Activated gamma-delta T cell (primary cell): Measurements from ENCODE around the gene DAB1.

Experiments used
- DNase-seq: peaks from one replicate; lab custom pipeline; 2025; lab: John Stamatoyannopoulos, UW

The DAB1 gene

DNA sequence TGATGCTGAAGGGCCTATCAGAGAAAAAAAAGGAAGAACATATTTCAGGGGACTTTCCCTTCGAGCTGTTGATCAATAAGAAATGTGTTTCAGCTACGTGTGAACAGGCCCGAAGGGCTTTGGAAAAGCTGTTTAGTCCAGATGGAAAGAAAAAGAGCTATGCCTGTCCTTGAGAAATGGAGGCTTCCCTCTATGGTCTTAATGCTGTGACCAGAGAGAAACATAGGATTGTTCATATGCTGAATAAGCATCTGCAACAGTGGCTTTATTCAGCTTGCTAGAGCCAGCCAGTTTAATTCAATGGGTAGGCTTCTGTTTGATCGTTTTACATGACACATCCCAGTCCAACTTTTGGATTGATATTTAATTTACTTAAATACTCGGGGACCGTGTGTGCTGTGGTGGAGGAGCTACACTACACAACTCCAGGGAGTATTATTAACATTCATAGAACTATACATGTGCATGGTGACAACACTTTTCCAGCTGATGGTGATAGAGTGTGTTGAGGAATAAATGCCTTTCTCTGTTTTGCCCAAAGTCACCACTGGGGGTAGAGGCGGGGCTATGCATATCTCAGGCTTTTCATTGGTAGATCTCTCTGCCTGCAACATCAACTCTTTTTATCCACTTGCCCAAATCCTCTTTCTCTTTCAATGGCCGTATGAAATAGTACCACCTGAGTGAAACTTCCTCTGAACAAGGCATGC is 351.3 kb downstream of the DAB1 start:
- DNase-seq = no peak

DNA sequence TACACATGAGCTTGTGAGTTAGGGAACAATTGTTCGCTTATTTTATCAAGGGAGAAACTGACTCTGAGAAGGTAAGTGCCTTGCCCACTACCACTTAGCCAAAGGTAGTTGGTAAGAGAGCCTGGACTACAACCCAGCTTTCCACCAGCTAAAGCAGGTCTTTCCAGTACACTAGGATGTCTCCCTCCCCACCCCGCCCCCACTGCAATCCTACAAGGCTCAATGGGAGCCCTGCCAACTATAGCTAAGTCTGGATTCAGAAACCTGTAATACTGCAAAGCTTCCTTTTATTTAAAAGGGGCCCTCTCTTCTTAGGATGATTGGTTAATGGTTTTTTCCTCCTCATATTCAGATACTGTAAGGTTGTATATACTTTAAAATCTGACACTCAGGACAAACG is 356.0 kb downstream of the DAB1 start:
- no peak for DNase-seq

DNA sequence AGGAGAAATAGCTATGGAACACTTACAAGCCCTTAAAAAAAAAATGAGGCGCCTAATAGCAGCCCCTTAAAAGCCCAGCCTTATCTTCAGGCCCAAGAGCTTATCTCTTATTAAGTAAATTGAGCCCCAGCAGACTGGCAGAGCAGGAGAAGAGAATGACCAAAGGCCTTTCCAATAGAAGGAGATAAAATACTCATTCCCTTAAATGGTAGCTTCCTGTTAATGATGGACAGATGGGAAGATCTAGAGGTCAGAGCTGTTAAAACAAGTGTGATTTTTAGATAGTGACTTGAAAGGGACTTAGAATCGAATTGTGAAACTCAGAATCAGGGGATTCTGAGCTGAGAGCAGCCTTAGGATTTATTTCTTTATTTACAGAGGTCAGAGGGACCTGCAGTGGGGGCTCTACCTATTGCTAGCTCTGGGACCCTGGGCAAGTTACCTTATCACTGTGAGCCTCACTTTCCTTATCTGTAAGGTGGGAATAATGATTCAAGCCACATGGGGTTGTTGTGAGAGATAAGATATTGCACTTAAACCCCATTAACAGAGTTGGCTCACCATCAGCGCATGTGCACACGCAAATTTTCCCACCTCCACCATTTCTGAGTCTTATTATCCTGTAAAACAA is 356.8 kb downstream of the DAB1 start:
- DNase-seq = no peak

DNA sequence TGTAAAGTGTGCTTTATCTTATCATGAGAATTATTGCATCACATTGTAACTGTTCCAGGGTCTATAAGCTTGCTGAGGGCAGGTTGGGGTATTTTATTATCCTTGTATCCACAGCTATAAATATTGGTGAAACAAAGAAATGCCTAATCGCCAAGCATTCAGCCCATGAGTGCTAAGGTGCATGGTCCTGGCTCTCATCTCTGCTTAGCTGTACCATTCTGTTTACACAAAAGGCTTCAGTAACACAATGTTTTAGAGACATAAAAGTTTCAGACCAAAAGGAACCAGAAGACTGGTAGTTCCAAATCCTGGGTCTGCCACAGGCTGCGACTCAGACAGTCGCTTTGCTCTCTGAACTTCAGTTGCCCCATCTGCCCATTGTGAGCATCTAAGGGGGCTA is 358.4 kb downstream of the DAB1 start:
- DNase-seq = no peak

DNA sequence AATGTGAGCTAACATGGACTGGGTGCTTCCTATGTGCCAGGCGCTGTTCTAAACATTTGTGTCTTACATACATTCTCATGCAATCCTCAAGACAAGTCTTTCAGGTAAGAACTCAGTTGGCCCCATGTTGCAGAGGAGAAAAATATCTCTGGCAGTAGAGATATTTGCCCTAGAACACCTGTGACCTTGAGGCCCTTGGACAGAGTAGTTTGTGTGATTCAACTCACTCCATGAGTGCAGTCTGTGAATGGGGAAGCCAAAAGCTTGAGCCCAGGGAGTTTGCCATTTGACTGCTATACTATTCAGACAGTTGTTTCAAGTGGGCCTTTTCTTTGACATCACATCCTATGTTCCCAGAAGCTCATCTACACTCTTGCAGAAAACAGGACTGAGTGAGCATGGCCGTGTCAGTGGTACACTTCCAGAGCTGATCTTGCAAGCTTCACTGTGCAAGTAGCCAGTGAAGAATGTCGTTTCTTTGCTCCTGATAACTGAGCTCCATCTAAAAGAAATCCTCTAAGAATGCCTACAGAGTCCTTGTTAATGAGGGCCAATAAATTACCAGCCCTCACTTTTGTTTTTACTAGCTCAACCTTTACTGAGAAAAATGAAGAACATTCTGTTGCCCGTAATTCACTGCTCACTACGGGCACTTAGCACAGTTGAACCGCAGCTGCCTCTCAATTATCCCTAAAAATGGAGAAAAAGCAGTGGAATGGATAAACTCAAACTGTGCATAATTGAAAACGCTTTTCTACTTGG is 359.3 kb downstream of the DAB1 start:
- no peak for DNase-seq

DNA sequence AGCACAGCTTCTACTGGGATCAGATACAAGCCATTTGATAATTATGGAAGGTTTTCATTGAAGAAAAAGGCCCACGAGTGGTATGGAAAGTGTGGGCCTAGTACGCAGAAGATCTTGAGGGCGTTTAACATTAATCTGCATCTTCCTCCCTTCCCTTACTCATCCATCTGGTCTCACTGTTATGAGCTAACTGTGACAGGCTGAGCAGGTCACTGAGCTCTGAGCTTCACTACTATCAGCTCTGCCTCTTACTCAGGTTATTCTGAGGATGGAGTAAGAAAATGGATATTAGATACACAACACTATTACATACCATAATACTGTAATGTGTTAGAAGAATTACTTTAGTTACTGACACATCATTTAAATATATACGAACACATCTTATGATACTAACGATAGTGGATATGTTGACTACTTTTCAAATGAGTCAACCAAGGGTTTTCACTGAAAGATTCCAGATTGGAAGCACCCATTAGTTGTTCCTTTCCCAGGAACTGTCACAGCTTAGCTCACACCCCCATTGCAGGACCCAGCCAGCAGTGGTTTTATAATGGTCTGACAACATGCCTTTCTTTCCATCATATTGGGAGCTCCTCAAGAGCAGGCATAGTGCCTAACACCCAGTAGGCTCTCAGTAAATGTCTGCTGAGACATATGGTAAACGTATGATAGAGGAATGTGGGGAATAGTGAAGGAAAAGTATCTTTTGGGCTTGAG is 360.3 kb downstream of the DAB1 start:
- no peak for DNase-seq

DNA sequence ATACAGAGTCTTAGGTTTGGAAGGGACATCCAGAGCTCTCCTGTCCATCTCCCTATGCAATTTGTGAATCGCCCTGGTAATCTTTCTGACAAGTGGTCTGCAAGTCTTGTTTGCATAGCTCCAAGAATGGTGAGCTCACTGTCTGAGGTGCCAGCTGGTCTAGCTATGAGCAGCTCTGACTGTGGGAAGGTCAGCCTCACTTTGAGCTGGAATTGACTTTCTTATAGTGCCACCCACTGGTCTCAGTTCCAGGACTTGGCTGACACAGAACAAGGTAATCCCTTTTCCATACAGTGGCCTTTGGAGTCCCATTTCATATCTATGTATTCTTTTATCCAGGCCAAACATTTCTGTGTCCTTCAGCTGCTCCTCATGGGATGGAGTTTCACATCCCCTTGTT is 362.5 kb downstream of the DAB1 start:
- no peak for DNase-seq

DNA sequence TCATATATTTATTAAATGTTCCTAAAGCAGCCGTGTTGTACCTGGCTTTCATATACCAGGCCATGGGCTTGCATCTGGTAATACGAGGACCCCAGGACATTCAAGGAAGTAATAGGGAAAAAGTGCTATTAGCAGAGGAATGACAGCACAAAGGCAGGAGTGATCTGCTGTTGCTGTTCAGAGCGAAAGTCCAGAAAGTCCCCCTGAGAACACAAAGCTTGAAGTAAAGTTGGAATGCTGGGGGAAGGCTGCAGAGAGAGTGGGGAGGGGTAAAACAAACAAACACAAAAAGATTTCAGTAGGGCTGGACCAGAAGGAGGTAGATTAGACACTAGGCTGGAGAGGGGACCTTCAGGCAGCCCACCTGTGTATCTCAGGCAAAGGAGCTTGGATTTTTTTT is 363.4 kb downstream of the DAB1 start:
- no peak for DNase-seq

DNA sequence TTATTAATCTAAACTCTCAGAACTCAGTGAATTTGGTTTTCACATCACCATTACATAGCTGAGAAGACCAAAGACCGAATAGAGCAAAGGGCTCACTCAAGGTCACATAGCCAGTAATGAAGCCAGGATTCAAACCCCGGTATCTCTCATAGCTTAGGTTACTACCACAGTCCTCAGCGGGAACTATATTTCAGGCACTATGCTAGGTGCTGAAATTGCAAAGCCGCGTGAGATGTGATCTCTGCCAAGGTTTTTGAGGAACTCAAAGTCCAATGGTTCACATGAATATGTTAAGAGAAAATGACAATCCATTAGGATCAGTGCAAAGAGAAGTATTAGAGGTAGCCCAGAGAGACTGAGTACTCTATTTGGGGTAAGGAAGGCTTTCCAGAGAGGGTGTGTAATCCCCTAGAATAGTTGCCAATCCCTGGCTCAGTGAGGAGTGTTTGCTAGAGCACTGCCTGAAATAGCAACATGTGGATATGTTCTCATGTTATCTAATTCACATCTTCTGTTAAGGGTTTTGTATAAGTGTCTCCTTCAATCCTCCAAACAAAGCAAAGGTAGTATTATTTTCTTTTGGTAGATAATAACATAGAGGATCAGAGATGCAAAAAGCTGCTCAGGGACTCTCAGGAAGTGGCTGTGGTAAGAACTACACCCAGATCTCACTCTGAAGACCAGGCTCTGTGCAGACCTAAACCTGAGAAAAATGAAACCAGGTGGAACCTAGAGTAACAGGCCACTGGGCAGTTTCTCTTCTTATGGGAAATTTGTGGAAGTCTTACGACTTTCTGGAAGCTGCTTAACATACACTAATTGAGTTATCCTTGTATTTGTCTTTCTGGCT is 365.0 kb downstream of the DAB1 start:
- no peak for DNase-seq

DNA sequence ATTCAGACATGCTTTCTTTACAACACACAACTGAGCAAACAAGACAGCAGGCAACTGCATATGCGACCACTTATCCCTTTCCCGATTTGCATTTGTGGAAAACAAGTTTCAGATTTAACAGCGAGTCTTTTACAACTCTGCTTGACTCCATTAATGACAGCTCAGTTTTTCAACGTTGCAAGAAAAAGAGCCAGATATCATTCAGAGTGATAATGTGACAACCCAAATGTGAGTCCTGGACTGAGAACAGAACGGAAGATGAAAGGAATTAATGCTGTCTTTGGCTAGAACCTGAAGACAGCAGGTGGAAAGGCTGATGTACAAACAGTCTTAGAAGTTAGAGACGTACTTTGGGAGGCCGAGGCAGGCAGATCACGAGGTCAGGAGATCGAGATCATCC is 375.0 kb downstream of the DAB1 start:
- no peak for DNase-seq

DNA sequence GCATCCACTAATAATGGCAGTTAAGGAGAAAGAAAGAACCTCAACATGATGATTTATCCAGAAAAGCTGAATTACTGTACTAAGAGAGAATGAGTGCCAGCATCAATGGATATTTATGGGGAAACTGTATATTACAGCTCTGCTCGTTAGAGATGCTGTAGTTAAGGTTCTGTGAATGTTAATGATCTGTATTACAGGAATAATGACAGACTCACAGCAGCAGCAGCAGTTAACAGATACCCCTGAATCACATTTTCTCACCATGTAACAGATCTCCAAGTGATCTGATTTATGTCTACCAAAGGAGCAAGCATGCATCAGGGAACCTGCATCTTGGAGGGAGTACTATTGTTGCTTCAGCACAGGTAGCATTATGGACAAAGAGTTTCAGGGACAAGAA is 377.4 kb downstream of the DAB1 start:
- DNase-seq = no peak

DNA sequence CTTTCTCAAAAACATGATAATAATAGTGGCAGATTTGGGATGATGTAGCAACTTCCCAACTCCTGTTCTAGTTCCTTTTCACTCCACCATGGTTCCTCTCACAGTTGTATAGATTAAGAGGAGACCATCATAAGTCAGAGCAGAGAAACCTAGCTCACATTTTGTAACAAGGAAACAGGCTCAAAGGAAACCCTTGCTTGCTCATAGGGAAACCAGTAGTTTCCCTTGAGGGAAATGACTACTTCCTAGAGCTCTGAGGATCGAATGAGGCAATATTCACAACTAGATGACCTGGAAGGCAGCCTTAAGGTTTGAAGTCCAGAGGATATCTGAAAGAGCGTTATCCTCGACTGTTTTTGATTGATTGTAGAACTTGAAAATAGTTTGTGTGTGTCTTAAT is 382.0 kb downstream of the DAB1 start:
- no peak for DNase-seq

DNA sequence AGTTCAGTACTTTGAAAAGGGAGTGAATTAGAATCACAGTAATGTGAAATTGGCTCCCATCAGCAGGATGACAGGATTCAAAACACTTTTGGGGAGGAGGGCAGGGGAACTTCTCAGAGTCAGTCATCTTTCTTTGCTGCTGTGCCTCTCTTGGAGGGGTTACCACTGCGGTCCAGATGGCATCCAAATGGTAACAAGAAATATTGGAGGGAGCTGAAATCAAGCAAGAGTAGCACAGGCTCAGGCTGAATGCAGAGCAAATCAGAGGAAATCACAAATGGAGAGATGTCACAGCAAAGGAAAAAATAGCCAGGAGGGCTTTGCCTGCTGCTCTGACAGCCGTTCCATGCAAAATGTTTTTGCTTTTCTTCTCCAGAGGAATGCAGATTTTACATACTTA is 383.0 kb downstream of the DAB1 start:
- no peak for DNase-seq

DNA sequence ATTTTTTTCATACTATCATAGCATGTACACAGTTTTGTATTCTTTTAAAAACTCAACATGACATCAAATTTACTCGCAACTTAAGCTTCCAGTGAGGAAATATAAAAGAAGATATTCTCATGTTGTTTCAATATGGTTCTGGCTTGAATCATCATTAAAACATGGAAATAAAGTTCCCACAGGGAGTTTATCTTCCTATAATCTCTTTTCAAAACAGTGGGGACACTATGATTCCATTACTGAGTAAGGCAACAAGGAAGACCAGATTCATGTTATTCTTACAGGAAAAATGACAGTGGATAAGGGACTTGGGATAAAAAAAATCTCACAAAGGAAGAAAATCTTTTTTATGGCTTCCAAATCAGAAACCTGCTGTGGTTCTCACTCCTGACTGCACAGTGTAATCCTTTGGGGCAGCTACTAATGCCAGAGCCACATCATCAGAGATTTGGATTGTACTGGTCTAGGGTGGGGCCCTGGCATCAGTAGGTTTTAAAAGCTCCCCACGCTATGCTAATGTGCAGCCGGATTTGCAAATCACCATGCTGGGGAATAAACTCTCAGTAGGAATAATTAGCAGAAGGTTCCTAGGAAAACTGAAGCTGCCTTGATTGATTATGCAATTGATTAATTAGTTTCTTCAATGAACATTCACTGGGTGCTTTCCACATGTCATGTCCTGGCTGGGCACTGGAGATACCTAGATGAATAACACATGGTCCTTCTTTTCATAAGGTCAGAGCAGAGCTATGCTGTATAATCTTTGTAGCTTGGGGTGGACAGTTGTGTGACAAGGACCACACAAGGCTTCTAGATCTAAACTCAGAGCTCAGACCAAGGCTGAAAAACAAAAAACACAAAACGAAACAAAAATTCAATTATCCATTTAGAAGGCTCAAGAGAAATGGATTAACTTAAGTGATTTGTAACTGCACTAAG is 386.9 kb downstream of the DAB1 start:
- DNase-seq = no peak

DNA sequence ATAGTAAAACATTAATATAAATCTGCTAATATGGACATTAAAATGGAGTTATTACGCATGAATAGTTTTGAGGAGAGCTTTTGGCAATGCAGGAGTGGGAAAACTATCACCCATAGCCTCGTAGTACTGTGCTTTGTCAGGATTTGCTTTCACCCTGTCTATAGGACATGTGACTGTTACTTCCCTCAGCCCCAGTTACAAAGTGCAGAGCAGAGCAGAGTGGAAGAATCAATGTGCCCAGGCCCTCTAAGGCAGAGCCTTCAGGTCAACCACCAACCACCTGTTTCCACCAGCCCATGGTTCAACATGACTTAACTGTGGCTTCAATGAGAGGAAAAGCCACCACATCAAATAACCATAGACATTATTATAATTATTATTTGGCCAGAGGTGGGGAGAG is 389.1 kb downstream of the DAB1 start:
- DNase-seq = no peak

DNA sequence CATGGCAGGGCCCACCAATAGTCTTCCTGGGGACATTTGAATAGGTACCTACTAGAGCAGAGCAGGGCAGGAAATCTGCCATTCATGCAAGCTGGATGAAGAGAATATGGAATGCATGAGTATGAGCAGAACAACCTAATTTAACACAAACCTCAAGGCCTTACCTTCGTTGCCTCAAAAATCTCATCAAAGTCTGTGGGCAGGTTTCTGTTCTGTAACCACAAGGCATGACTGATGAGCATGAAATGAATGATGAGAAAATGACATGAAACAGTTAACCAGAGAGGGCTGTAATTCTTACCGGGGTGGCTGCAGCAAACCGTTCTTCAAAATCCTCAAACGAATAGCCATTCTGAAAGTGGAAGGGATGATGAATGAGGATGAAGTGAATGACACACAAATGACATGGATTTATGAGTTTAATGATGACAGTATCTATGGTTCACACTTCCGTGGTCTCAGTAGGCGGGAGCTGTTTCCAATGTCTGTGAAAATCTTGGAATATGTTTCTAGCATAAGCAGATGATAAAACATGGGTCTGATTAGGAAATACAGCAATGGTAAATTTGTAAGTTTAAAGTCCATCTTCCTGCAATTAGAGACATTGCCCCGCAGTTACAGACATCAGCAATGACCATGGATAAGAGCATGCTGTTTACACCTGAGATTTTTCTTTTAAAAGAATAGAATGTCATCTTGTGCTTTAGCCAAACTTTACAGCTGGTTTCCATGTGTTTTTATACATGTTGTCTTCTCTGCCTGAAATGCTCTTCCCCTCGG is 390.4 kb downstream of the DAB1 start:
- no peak for DNase-seq

DNA sequence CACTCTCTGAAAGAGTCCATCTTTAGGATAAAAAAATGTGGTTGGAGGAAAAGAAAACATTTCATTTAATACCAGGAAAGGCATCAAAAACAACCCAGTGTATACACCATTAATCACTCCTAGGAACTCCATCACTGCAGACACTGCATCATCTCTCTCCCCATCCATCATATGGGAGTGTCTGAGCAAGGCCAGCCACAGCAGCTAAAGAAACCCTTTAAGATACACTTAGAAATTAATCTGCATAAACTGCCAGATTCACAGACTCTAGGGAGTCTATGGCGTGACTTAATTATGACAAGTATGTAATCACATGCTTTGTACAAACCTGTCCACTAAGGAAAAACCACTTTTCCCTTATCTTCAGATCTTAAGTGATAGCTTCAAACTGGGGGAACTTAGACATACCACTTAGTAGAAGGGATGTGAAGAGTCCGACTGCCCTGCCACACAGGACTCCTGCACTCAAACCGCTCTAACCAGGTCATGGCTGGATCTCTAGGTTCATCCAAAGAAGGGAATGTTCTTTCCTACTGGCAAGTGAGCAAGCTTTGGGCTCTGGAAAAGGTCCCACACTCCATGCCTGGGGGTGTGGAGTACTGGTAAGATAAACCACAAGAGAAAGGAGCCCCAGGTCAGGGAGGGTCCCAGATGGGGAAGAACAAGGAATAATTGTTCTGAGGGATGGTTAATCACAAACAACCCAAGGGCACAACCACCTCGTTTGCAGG is 397.1 kb downstream of the DAB1 start:
- DNase-seq = no peak

DNA sequence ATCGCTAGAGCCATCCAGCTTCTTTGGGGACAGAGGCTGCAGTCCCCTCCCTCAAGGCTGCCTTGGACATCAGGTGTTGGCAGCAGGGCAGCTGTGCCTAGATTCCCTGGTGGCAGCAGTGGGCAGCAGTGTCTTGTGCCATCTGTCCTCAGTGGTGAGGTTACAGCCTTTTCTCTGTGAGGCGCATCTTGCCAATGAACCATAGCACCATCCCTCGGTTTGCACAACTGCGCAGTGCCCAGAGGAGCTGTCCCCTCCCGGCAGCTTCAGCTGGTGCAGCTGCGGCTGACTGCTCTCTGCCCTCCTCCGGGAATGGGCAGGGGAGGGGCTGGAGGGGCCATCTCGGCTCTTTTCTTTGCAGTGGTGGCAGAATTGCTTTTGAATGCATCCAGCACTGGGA is 399.0 kb downstream of the DAB1 start:
- no peak for DNase-seq

DNA sequence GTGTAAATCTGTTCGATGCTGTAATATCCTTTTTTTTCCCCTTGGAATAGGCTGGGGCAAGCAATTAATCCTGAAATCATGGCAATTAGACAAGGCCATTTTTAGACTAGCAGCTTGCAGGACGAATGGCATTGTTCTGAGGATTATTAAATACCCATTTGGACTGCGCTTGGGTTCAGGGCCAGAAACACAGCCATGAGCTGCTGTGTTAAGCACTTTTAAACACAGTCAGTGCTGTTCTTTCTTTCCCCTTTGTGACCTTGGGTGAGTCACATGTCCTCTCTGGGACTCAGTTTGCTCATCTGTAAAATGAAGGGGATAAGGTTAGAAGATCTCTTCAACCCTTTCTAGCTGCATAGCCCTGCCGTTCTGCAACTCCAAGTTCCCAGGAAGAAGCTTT is 399.4 kb downstream of the DAB1 start:
- DNase-seq = no peak
